Mucosa of stomach (tissue), 1 donor: ENCODE measurements around the gene HCN4.

Source experiments
- H3K27me3 ChIP-seq: one replicate; pipeline ENCODE4 v1.7.0; 2013; ENCODE audit warnings: mild to moderate bottlenecking, low read length; ENCODE audit not compliant: control insufficient read depth, insufficient read depth
- H3K36me3 ChIP-seq: one replicate; pipeline ENCODE4 v1.7.0; 2013; ENCODE audit warnings: low read length; ENCODE audit not compliant: control insufficient read depth, insufficient read depth
- H3K4me1 ChIP-seq: one replicate; pipeline ENCODE4 v1.7.0; 2013; ENCODE audit warnings: mild to moderate bottlenecking, low read length; ENCODE audit not compliant: control insufficient read depth, insufficient read depth
- H3K4me3 ChIP-seq: one replicate; pipeline ENCODE4 v1.7.0; 2013; ENCODE audit warnings: low read length
- H3K9ac ChIP-seq: one replicate; pipeline ENCODE4 v1.7.0; 2013; ENCODE audit warnings: mild to moderate bottlenecking, low read length, moderate library complexity
- H3K9me3 ChIP-seq: one replicate; pipeline ENCODE4 v1.7.0; 2013; ENCODE audit warnings: mild to moderate bottlenecking, low read length, moderate library complexity; ENCODE audit not compliant: control insufficient read depth
- donor health status: Pancreatic carcinoma.

HCN4 gene

DNA sequence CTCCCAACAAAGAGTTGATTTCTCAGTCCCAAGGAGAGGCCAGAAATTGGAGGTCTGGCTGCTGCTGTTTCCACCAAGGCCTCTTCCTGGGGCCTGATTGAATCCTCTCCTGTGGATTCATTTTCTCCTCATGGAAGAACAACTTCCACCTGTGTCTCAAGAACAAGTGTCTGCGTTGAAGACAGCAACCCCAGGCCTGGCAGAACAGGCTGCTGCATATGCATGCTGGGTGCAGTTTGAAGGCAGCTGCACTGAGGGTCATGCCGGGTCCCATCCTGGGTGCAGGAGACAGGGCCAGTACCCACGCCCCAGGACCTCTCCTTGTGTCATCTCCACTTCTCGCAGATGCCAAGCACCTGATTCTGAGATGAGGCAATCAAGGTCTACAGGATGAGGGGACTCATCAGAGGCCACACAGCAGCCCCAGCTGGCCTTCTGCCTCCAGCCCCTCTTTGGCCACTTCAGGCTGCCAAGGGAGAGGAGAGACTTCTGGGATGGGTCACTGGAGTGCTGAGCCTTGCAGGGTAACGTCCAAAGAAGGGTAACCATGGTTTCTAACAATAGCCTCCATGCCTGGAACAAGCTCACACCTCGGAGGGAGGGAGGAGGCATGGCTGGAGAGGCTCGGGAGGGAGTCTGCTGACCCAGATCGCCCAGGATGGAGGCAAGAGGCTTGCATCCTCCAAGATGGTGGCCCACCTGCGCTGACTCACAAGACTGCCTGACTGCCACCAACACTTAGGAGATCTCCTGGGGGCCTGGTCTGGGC, 30.0 kb downstream of the HCN4 start:
- Histone ChIP-seq H3K4me3 (no peak overlapping the region), H3K27me3 (no peaks in the 10 kb centered on the region), H3K9me3 (no peaks in the 10 kb centered on the region), H3K9ac (no peak overlapping the region), H3K4me1 (no peaks in the 10 kb centered on the region), H3K36me3 (no peaks in the 10 kb centered on the region)

DNA sequence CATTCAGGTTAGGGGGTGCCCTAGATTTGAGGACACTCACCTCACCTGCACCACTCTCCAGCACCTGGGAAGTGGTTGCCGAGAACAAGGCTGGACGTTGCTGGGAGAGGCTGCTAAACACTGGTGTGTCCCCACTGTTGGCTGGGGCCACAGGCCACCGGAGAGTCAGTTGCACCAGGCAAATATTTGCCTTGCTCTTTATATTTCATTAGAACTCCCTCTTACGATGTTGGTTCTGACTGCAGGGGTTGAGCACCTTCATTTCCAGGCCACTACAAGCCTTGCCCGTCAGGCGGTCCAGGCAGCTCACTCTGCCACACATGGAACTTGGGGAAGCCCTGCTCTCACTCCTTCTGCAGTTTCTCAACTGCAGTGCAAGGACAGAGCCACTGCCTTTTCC, 30.7 kb downstream of the HCN4 start:
- H3K4me3 ChIP-seq, result no peak overlapping the region
- H3K4me1 ChIP-seq, result no peaks in the 10 kb centered on the region
- H3K9ac ChIP-seq, result no peak overlapping the region
- no peaks in the 10 kb centered on the region for H3K9me3 ChIP-seq
- no peaks in the 10 kb centered on the region for H3K27me3 ChIP-seq
- H3K36me3 ChIP-seq, result no peaks in the 10 kb centered on the region

DNA sequence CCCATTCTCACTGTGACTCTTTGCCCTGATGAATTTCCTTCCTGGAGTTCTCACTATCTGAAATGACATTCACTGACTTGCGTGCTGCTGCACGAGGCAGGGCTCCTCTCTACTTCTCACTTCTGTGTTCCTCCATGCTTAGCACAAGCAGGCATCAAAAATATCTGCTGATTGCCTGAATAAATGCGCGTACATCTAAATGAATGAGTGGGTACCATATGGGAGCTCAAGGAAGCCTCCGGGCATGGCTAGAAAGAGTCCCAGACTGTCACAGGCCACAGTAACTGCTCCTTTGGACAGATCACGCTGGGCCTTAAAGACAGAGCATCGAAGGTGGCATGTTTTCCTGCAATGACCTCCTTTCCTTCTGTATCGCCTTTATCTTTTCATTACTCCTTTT, 31.6 kb downstream of the HCN4 start:
- no peaks in the 10 kb centered on the region for H3K36me3 ChIP-seq
- H3K4me3 ChIP-seq, result no peak overlapping the region
- H3K27me3 ChIP-seq, result no peaks in the 10 kb centered on the region
- no peaks in the 10 kb centered on the region for H3K9me3 ChIP-seq
- H3K4me1 ChIP-seq, result no peaks in the 10 kb centered on the region
- no peak overlapping the region for H3K9ac ChIP-seq

DNA sequence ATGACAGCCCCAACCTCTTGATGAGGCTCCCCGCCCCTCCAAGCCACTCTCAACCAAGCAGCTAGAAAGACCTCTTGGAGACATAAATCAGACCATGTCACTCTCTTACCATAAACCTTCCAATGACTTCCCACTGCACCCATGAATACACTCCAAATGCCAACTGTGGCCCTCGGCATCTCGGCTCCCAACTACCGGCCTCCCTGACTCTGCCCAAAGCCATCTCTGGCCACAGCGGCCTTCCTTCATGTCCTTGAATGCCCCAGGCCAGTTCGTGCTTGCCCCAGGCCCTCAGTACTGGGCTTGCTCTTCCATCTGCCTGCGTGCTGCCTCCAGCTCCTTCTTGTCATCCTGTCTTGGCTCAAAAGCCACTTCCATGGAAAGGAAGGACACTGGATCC, 32.0 kb downstream of the HCN4 start:
- no peaks in the 10 kb centered on the region for H3K36me3 ChIP-seq
- no peaks in the 10 kb centered on the region for H3K4me1 ChIP-seq
- no peaks in the 10 kb centered on the region for H3K27me3 ChIP-seq
- no peak overlapping the region for H3K4me3 ChIP-seq
- no peaks in the 10 kb centered on the region for H3K9me3 ChIP-seq
- H3K9ac ChIP-seq, result no peak overlapping the region

DNA sequence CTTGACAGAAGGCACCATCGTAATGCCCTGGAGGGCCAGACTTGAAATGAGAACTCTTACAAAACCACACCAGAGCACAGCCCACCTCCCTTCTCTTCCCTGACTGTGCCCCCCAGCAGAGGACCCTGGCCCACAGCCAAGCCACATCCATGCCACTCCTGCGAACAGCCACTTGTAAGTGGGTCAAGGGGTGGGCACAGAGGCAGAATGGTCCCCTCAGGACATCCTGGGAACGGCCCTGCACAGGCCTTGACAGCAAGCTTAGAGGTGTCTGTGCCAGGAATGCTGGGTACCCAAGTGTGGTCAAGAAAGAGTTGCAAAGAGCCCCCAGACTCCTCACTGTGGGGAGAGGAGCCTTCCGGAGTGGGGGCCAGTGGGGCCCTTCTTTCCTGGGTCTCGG, 33.3 kb downstream of the HCN4 start:
- H3K36me3 ChIP-seq, result no peaks in the 10 kb centered on the region

DNA sequence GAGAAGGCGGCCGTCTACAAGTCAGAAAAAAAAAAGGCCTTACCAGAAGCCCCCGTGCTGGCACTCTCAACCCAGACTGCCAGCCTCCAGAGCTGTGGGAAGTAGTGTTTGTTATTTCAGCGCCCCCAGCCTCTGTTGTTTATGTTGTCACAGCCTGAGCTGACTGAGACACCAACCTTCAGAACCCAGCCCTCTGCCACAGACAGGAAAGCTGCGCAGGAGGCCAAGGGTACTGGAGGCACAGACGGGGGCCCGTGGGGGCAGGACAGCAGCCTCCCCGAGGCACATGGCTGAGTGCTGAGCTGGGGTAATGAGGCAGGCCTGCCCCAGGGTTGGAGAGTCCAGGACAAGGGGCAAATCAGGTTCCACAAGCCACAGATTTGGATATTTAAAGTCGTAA, 33.7 kb downstream of the HCN4 start:
- Histone ChIP-seq H3K9ac (no peak overlapping the region), H3K4me3 (no peak overlapping the region), H3K4me1 (no peaks in the 10 kb centered on the region), H3K27me3 (no peaks in the 10 kb centered on the region), H3K36me3 (no peaks in the 10 kb centered on the region), H3K9me3 (no peaks in the 10 kb centered on the region)

More for the DNA sequence above, 33.3 kb downstream of the HCN4 start:
- Histone ChIP-seq H3K4me3 (no peak overlapping the region), H3K4me1 (no peaks in the 10 kb centered on the region), H3K27me3 (no peaks in the 10 kb centered on the region), H3K9me3 (no peaks in the 10 kb centered on the region), H3K9ac (no peak overlapping the region)

DNA sequence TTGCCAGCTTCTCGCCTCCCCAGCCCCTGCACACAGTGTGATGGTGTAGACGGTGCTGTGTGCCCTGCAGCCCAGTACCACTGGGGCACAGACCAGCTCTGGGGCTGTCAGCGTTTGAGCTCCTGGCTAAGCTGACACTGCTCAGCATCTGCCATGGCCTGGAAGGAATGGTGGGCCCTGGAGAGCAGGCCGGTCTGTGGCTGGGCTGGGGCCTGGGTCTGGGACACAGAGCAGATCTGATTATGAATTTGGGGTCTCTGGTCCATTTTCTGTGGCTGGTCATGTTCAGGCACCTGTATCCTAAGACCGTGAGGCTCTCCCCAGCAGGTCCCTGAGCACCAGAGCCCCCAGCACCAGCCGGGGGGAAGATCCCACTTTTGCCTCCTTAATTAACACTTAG, 34.7 kb downstream of the HCN4 start:
- Histone ChIP-seq H3K9me3 (no peaks in the 10 kb centered on the region), H3K36me3 (no peaks in the 10 kb centered on the region), H3K27me3 (no peaks in the 10 kb centered on the region), H3K4me3 (no peak overlapping the region), H3K4me1 (no peaks in the 10 kb centered on the region), H3K9ac (no peak overlapping the region)

DNA sequence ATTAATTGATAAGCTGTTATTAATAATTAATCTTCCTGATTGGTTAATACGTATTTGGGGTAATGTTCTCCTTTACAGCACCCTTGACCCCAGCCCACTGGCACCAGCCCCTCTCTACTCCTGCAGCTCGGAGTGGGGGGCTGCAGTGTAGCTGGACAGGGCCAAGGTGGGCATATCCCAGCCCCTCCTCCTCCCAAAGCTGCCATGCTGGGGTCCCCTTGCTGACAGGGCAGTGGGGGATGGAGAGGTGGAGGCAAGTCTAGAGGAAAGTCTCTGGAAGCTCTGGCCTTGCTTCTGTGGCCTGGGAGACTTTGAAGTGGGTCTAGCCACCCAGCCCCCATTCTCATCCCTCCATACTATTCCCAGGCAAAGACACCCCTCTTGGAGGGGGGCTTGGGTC, 35.8 kb downstream of the HCN4 start:
- Histone ChIP-seq H3K27me3 (no peaks in the 10 kb centered on the region), H3K9ac (no peak overlapping the region), H3K9me3 (no peaks in the 10 kb centered on the region), H3K36me3 (no peaks in the 10 kb centered on the region), H3K4me3 (no peak overlapping the region), H3K4me1 (no peaks in the 10 kb centered on the region)

DNA sequence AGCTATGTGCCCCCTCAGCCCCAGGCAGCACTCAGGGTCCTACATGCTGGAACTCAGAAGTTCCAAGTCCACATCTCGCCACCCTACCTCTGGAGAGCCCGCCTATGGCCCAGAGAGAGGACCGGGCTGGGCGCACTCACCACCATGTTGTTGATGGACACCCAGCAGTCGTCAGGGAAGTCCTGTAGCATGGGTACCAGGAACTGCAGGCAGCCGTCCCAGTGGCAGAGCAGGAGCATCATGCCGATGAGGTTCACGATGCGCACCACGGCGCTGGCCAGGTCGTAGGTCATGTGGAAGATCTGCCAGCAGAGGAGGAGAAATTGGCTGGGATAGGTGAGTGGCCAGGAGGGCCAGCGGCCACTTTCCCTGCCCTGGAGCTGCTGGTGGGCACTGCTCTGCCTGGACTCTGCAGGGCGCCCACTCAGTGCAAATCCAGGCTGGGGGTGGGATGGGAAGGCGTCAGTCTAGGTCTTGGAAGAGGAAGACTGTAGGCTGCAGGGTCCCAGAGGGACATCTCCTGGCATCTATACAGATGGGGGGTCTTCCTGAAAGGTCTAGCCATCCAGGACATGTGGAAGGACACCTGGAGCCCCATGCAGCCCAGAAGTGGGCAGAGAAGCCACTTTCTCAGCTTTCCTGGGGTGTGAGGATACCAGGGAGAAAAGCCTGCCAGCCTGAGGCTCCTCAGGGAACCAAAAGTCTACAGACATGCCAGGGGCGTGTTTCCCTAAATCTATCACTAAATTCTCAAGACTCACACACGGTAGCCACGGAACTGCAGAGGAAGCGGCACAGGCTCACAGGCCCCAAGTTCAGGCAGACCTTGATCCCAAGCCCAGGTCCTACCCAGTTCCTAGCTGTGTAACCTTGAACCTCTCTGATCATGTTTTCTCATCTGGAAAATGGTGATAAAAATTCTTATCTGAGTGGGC, 36.5 kb downstream of the HCN4 start:
- Histone ChIP-seq H3K27me3 (no peaks in the 10 kb centered on the region), H3K4me3 (no peak overlapping the region), H3K4me1 (no peaks in the 10 kb centered on the region), H3K9ac (no peak overlapping the region), H3K36me3 (no peaks in the 10 kb centered on the region), H3K9me3 (no peaks in the 10 kb centered on the region)

DNA sequence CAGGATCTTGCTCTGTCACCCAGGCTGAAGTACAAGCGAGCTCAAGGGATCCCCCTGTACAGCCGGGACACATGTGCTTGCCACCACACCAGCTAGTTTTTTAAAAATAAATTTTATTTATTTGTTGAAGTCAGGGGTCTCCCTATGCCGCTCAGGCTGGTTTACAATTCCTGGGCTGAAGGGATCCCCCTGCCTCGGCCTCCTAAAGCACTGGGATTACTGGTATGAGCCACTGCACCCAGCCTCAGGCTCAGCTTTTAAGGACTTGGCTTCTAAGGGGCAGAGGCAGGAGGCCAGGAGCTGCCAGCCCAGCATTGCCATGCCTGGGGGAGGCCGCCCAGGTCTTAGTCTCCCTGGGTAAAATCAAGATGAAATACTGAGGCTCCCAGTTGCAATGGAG, 37.3 kb downstream of the HCN4 start:
- Histone ChIP-seq H3K9me3 (no peaks in the 10 kb centered on the region), H3K27me3 (no peaks in the 10 kb centered on the region), H3K9ac (no peak overlapping the region), H3K4me3 (no peak overlapping the region), H3K4me1 (no peaks in the 10 kb centered on the region), H3K36me3 (no peaks in the 10 kb centered on the region)

DNA sequence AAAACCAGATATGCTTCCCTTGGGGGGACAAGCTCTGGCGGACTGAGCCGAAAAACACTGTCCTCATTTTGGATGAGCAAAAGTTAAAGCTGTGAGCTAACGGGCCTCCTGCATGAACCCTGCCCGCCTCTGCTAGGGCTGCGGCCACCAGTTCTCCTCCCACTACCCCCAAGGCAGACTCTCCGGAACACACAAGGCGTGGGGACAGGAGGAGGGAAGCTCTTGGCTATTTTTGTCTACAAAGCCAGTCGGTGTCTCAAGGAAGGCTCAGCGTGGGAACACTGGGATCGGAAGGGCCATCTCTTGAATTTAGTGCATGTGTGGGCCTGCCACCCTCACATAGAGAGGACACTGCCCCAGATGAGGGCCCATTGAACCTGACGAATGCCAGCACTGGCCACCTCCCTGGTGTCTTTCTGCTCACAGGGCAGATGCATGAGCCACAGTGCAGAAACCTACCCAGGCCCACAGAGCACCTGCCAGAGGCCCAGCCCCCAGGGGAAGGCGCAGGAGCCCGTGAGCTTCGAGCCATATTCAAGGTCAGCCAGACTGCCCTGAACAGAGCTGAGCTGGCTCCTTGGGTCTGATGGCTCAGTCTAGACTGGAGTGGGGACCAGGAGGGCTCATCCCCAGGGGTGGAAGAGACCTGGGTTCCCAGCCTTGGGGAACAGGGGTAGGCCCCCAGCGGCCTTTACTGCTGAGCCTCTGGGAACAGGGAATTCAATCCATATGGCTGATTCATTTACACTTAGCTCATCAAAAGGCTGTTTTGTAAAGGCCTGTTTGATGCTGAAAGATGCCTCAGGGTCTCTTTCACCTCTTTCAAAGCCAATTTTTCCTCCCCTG, 38.3 kb downstream of the HCN4 start:
- Histone ChIP-seq H3K4me1 (no peaks in the 10 kb centered on the region), H3K9ac (no peak overlapping the region)

More for the DNA sequence above, 38.3 kb downstream of the HCN4 start:
- Histone ChIP-seq H3K9me3 (no peaks in the 10 kb centered on the region), H3K27me3 (peaks cover 7% of the 10 kb centered on the region), H3K36me3 (no peaks in the 10 kb centered on the region), H3K4me3 (no peak overlapping the region)
